Osteocyte (in vitro differentiated cells): Measurements from ENCODE around the gene ARHGAP11A. TPM values are rescaled to one million over a fixed set of nuclear protein-coding genes. Genes with fewer than 3 reads are reported as not detected.
A peak's percentile ranks its signal among the peaks of the same experiment; 100 is the strongest.
"Not testable (repeated sequence)": the region's sequence is repeated elsewhere in the genome, so short reads cannot be mapped to it uniquely, and the experiment has no call there.

ENCODE experiments used
- DNase-seq: peaks from one replicate; pipeline ENCODE4 v3.0.0; 2021; ENCODE audit warnings: mixed read lengths; ENCODE audit not compliant: unreplicated experiment; ENCODE audit errors: extremely low spot score
- H3K27ac Mint-ChIP-seq: one replicate; pipeline ENCODE4 v1.8.0; 2021; ENCODE audit warnings: mild to moderate bottlenecking, mixed read lengths; ENCODE audit not compliant: unreplicated experiment
- H3K27me3 Mint-ChIP-seq: one replicate; pipeline ENCODE4 v1.8.0; 2021; ENCODE audit warnings: mixed read lengths; ENCODE audit not compliant: unreplicated experiment
- H3K36me3 Mint-ChIP-seq: one replicate; pipeline ENCODE4 v1.8.0; 2021; ENCODE audit warnings: mixed read lengths; ENCODE audit not compliant: unreplicated experiment
- H3K4me1 Mint-ChIP-seq: one replicate; pipeline ENCODE4 v1.8.0; 2021; ENCODE audit warnings: mixed read lengths; ENCODE audit not compliant: unreplicated experiment
- H3K4me3 Mint-ChIP-seq: one replicate; pipeline ENCODE4 v1.8.0; 2021; ENCODE audit warnings: mild to moderate bottlenecking, moderate library complexity, mixed read lengths; ENCODE audit not compliant: unreplicated experiment
- H3K9me3 Mint-ChIP-seq: one replicate; pipeline ENCODE4 v1.8.0; 2021; ENCODE audit warnings: mixed read lengths; ENCODE audit not compliant: unreplicated experiment
- long read RNA-seq: library from polyadenylated mRNA; unstranded; transcript quantifications from one replicate; pipeline ENCODE4 v2.0.0, GENCODE V29; 2021
- total RNA-seq: library from RNA; stranded (reverse); gene quantifications from 2 replicates; pipeline ENCODE4 v1.2.1, GENCODE V29; 2021
- TF ChIP-seq, protein P1 (sequence below): fragments of 200-600 bp; sonication (generic); IDR thresholded peaks from 2 replicates; pipeline ENCODE4 v1.5.0; 2021; ENCODE audit warnings: antibody characterized with exemption, mild to moderate bottlenecking, moderate library complexity

The ARHGAP11A gene, protein sequence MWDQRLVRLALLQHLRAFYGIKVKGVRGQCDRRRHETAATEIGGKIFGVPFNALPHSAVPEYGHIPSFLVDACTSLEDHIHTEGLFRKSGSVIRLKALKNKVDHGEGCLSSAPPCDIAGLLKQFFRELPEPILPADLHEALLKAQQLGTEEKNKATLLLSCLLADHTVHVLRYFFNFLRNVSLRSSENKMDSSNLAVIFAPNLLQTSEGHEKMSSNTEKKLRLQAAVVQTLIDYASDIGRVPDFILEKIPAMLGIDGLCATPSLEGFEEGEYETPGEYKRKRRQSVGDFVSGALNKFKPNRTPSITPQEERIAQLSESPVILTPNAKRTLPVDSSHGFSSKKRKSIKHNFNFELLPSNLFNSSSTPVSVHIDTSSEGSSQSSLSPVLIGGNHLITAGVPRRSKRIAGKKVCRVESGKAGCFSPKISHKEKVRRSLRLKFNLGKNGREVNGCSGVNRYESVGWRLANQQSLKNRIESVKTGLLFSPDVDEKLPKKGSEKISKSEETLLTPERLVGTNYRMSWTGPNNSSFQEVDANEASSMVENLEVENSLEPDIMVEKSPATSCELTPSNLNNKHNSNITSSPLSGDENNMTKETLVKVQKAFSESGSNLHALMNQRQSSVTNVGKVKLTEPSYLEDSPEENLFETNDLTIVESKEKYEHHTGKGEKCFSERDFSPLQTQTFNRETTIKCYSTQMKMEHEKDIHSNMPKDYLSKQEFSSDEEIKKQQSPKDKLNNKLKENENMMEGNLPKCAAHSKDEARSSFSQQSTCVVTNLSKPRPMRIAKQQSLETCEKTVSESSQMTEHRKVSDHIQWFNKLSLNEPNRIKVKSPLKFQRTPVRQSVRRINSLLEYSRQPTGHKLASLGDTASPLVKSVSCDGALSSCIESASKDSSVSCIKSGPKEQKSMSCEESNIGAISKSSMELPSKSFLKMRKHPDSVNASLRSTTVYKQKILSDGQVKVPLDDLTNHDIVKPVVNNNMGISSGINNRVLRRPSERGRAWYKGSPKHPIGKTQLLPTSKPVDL
- total RNA-seq, result 15.5 and 17.6 TPM in 2 replicates
- long read RNA-seq, full-length matches to known transcripts, result 2 of 9 reads
- long read RNA-seq, partial matches to known transcripts, result 3 of 9 reads
- long read RNA-seq, other reads (novel, unspliced or antisense), result 4 of 9 reads

DNA sequence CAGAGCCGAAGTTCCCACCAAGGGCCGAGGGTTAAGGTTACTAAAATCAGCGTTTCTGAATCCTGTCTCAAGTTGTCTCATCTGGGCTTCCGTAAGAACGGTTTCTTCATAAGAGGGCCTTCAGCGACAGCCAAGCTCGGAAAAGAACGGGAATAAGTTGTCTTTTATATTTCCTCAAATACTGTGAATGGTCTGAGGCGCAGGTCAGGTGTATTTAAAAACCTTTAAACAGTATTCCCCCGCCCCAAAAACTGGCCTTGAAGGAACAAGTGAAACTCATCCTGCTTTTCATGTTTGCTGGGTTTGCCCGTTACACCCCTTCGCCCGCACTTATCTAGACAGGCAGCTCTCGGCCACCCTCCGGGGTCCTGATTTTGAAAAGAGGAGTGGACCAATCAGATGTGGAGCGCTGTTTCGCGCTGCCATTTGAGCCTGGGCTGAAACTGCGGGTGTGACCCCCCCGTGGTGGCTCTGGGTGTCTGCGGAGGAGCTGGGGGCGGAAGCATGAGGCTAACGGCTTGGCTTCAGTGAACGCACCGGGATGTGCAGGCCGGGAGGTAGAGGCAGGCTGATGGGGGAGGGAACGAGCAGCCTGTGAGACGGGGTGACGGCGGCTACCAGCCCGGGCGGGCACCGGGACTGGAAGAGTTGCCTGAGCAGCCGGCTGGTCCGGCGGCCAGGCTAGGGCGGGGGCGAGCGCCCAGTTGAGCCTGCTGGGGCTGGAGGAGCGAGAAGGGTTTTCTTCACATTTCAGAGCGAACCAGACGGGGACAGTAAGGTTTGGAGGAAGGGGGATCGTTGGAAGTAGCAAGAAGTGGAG lies at the start of gene ARHGAP11A:
Gene ARHGAP11A (plus strand): TSS at position 454 of the 820 bp plus-strand sequence. CDS start 708 bp downstream, outside the sequence.
- not testable (repeated sequence) for H3K9me3 Mint-ChIP-seq, H3K27me3 Mint-ChIP-seq, H3K36me3 Mint-ChIP-seq
- peak within 1 kb of the TSS; percentile 99 for H3K4me3 Mint-ChIP-seq
- peak within 1 kb of the TSS; percentile 94 for H3K27ac Mint-ChIP-seq
- H3K4me1 Mint-ChIP-seq, result peaks cover 26% of the 10 kb centered on the region
- peak; percentile 91 for DNase-seq

DNA sequence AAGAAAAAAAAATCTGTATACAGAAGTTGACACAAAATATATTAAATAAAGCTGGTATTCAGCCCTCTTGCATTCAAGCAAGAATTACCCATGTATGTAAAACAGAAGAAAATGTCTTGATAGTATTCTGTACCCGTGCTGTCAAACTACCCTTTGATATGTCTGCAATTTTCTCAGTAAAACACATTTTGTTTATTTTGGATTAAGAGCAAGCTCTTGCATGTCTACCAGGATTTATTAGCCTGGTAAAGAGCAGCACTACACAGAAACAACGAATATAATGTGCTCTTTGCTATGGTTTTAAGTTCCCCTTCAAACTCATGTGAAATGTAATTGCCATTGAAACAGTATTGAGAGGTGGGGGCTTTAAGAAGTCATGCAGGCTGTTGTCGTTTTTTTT lies 46.3 kb upstream of the ARHGAP11A start:
- not testable (repeated sequence) for H3K27ac Mint-ChIP-seq, H3K4me3 Mint-ChIP-seq, H3K9me3 Mint-ChIP-seq, H3K27me3 Mint-ChIP-seq, H3K36me3 Mint-ChIP-seq, DNase-seq, H3K4me1 Mint-ChIP-seq

DNA sequence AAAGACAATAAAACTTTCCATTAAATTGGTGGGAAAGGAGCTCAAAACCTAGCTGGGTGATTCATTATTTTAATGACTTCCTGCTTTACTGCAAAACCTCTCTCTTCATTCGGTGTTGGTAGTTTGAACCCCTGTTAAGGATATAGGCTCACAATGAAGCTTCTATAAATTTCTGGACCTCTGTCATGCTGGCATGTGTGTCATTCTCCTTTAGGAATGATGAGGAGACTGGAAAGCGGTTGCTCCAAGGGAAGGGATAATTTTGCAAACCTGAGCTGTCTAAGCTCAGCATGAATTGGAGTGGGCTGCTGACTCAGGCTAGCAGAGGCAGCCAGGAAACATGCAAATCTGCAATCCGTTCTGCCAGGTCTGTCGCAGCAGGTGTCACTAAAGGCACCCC lies 36.8 kb upstream of the ARHGAP11A start:
- not testable (repeated sequence) for H3K4me3 Mint-ChIP-seq, H3K27ac Mint-ChIP-seq, H3K36me3 Mint-ChIP-seq, H3K4me1 Mint-ChIP-seq, H3K9me3 Mint-ChIP-seq, DNase-seq, H3K27me3 Mint-ChIP-seq

DNA sequence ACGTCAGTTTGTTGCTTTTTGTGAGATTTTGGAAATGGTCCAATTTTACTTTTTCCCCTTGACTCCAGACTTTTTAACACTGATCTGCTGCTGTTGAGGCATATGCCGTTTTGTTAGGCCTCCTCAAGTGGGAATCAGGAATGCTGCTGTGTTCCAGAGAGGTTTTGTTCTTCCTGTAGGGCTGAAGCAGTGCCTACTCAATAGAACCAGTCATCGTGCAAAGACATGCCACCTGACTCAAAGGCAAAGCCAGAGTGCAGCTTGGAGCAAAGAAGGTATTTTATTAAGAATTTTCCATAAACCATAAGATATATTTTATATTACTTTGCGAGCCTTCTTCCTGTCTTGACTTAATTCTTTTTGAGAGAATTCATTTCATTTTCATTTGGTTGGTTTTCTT lies 29.5 kb upstream of the ARHGAP11A start:
- H3K4me1 Mint-ChIP-seq, DNase-seq, H3K36me3 Mint-ChIP-seq, H3K4me3 Mint-ChIP-seq, H3K27me3 Mint-ChIP-seq, H3K9me3 Mint-ChIP-seq, H3K27ac Mint-ChIP-seq: not testable (repeated sequence)

DNA sequence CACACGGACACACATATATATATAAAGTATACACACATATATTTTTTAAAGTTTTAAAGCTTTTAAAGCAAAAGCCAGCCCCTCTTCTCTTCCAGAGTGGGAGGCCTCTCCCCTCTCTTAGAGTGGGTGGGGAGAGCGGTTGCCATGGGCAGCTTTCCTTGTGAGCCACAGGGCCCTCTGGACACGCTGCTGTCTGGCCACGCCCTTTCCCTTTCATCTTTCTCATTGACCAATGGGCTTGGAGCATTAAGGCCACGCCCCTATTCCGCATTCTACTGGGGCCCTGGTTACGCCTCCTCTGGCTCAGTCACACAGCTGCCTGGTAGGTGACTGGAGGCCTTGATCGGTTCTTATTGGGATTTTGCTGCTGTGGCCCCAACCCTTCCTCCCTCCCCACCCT lies 22.2 kb upstream of the ARHGAP11A start, which contains the start of gene GOLGA8N:
Gene GOLGA8N (plus strand): TSS at position 306 of the 400 bp plus-strand sequence.
- H3K27ac Mint-ChIP-seq, H3K27me3 Mint-ChIP-seq, DNase-seq, H3K9me3 Mint-ChIP-seq, H3K36me3 Mint-ChIP-seq, H3K4me1 Mint-ChIP-seq, H3K4me3 Mint-ChIP-seq: not testable (repeated sequence)

DNA sequence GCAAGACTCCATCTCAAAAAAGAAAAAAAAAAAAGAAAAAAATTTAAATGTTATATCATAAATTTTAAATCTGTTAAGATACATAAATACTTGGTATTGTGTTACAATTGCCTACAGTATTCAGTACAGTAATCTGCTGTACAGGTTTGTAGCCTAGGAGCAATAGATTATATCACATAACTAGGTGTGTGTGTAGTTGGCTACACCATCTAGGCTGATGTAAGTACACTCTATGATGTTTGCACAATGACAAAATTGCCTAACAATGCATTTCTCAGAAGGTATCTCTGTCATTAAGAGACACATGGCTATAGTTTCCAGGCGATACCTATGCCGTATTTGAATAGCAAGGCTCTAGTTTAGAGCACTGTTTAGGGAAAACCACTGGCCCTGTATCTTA lies 5.8 kb upstream of the ARHGAP11A start:
- H3K27me3 Mint-ChIP-seq, H3K36me3 Mint-ChIP-seq, H3K9me3 Mint-ChIP-seq, DNase-seq, H3K27ac Mint-ChIP-seq, H3K4me3 Mint-ChIP-seq, H3K4me1 Mint-ChIP-seq: not testable (repeated sequence)

DNA sequence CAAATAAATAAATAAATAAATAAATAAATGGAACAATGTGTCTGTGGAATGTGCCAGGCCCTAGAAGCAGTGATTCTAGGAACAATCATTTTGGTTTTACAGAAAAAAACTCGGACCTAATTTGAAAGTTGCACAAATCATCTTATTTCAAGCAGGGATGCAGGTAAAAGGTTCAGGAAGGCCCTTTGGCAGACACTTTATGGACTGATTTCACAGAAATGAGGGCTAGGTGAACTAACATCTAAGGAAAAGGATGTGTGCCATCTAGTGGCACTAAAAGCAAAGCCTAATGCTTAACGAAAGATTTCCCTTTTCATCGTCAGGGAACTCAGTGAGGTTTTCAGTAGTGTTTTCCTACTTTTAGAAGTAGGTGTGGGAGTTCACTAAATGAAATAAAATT lies 4.6 kb upstream of the ARHGAP11A start:
- not testable (repeated sequence) for H3K36me3 Mint-ChIP-seq, H3K4me3 Mint-ChIP-seq, H3K9me3 Mint-ChIP-seq, DNase-seq, H3K4me1 Mint-ChIP-seq, H3K27me3 Mint-ChIP-seq, H3K27ac Mint-ChIP-seq
- TF ChIP-seq, protein P1, sequence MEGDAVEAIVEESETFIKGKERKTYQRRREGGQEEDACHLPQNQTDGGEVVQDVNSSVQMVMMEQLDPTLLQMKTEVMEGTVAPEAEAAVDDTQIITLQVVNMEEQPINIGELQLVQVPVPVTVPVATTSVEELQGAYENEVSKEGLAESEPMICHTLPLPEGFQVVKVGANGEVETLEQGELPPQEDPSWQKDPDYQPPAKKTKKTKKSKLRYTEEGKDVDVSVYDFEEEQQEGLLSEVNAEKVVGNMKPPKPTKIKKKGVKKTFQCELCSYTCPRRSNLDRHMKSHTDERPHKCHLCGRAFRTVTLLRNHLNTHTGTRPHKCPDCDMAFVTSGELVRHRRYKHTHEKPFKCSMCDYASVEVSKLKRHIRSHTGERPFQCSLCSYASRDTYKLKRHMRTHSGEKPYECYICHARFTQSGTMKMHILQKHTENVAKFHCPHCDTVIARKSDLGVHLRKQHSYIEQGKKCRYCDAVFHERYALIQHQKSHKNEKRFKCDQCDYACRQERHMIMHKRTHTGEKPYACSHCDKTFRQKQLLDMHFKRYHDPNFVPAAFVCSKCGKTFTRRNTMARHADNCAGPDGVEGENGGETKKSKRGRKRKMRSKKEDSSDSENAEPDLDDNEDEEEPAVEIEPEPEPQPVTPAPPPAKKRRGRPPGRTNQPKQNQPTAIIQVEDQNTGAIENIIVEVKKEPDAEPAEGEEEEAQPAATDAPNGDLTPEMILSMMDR, result peak; percentile 56

DNA sequence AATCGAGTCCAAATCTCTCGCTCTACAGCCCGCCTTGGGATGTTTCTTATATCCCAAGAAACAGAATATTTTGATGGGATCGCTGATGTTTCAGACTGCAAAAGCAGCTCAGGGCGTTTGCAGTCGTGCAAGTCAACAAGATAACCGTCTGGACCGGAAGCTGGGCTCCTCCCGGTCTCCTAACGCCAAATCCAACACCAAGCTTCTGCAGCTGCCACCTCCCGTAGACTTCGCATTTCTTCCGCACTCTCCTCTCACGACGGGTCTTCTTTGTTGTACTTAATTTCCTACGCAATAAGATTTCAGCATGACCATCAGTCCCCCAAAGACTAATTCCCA lies 623 bp upstream of the ARHGAP11A start:
- not testable (repeated sequence) for H3K36me3 Mint-ChIP-seq, H3K9me3 Mint-ChIP-seq, DNase-seq, H3K27me3 Mint-ChIP-seq
- H3K4me1 Mint-ChIP-seq, result peaks cover 24% of the 10 kb centered on the region
- H3K4me3 Mint-ChIP-seq, result peak overlapping the region; percentile 99
- peak overlapping the region; percentile 94 for H3K27ac Mint-ChIP-seq

DNA sequence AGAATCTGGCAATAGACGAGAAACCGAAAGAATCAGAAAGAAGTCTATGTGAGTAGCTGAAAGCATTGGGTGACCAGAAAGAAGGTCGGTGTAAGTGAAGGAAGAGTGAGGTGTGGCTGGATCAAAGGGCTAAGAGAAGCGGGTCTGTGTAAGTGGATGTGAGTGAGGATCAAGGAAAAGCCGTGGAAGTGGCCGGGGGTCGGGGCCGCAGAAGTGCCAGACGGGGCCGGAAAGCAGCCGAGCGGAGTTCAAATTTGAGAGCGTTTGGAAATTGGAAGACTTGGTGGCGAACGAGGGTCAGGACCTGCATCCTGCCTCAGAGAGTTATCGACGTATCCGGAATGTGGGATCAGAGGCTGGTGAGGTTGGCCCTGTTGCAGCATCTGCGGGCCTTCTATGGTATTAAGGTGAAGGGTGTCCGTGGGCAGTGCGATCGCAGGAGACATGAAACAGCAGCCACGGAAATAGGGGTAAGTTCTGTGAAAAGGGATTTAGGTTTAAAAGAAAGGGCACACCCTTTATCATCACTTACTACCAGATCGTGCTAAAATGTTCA lies 645 bp downstream of the ARHGAP11A start:
- not testable (repeated sequence) for DNase-seq, H3K27me3 Mint-ChIP-seq, H3K36me3 Mint-ChIP-seq, H3K9me3 Mint-ChIP-seq
- H3K4me3 Mint-ChIP-seq, result peak overlapping the region; percentile 99
- peak overlapping the region; percentile 94 for H3K27ac Mint-ChIP-seq
- H3K4me1 Mint-ChIP-seq, result peaks cover 26% of the 10 kb centered on the region
